Erythroblast (primary cell): ENCODE results near the gene RBM4B.

Source experiments
- GATA1 ChIP-seq: IDR thresholded peaks from 2 replicates; pipeline ENCODE4 v1.6.1; 2011; ENCODE audit warnings: low read depth, mild to moderate bottlenecking, control low read depth, low read length, moderate library complexity
- POLR2A ChIP-seq: IDR thresholded peaks from 2 replicates; pipeline ENCODE4 v1.6.1; 2011; ENCODE audit warnings: mild to moderate bottlenecking, low read length

- no peak for TF ChIP-seq POLR2A
- no peak for TF ChIP-seq GATA1
Measured at GRCh38 chr11:66676931-66677598, 622 bp downstream of the RBM4B start.
